GM21619 (cell line): Measurements from ENCODE around the gene OR2A5.
"Not testable (repeated sequence)": the region's sequence is repeated elsewhere in the genome, so short reads cannot be mapped to it uniquely, and the experiment has no call there.

Experiments used
- ATAC-seq: cut with Tn5 transposase; IDR thresholded peaks from one replicate; pipeline ENCODE4 v1.9.1; 2021; ENCODE audit not compliant: unreplicated experiment

The OR2A5 gene

GRCh38 chr7:144048648-144049047, at the start of gene OR2A5:
OR2A5 (plus strand) TSS chr7:144048948; CDS start chr7:144050402, 1,454 bp downstream.
- ATAC-seq, result no peak

DNA sequence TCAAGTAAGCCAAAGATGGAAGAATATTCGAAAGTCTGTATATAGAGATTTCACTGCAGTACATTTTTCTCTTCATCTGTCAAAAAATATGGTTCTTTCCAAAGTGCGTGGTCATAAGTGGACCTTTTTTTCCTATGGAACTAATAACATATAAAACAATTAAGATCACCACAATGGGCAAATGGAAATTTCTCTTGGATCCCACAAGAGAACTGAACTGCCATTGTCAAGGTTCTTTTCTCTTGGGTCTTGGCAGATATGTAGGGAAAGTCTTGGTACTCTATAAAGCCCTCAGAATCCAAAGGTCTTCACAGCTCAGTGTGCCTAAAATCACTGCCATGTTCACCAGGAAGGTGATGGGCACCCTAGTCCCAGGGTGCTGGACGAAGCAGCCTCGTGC, 48.7 kb upstream of the OR2A5 start, which contains the start of gene OR6B1:
OR6B1 (plus strand) TSS at position 301 of the 400 bp plus-strand sequence. CDS start 3,677 bp downstream, outside the sequence.
- ATAC-seq, result no peak

DNA sequence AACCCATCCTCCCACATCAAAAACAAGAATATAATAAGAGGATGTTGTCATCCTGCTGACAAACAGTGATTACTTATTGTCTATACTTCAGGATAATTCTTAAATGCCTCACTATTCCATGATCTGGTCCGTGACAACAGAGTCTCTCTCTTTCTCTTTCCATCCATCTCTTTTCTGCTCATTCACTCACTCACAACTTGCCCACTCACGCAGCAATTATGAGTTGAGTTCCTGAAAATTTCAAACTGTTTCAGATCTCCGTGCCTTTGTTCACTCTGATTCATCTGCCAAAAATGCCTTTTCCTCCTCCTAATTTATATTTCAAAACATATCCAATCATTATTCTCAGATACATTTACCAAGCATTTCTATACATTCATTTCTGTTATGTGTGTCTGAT, 47.2 kb upstream of the OR2A5 start:
- no peak for ATAC-seq

- ATAC-seq, result no peak
These were observed 44.0 kb upstream of the OR2A5 start for GRCh38 chr7:144004703-144005102.

DNA sequence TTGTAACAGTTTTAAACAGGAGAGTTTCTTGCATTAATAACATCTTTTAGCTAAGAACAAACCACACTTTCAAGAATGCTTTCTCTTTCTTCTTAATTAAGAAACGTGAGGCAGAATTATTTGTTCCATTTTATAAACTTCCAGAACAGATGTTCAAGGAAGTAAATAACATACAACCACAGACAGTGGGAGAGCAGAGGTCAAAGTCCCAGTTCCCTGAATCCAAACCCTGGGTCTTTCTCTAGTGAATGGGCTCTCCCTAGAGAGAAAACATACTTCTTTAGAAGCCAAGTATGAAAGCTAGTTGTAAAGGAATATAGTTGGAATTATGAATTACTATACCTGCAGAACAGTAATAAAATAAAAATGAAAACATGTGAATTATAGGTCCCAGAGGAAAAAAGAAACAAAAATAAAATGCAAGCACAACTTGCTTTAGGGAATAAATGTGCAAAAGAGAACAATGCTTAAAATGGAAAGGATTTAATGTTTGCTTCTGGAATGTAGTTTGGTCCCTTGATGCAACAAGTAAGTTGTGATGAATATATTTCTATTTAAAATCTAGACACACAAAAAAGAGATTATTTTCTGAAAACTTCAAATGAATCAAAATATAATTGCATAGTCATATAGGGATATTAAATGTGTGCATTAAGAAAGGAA, 42.6 kb upstream of the OR2A5 start:
- ATAC-seq, result no peak

GRCh38 chr7:144006692-144007042, 42.1 kb upstream of the OR2A5 start:
- ATAC-seq, result no peak

- no peak for ATAC-seq
These were observed 39.4 kb upstream of the OR2A5 start for GRCh38 chr7:144009361-144009760.

DNA sequence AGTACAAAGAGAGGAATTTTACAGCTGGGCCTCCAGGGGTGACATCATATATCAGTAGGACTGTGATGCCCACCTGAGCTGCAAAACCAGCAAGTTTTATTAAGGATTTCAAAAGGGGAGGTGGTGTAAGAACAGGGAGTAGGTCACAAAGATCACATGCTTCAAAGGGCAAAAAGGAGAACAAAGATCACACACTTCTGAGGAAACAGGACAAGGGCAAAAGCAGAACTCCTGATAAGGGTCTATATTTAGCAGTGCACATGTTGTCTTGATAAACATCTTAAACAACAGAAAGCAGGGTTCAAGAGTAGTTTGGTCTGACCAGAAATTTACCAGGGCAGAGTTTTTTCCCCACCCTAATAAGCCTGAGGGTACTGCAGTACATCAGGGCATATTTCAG, 38.7 kb upstream of the OR2A5 start:
- not testable (repeated sequence) for ATAC-seq

GRCh38 chr7:144010821-144011220, 37.9 kb upstream of the OR2A5 start:
- ATAC-seq, result not testable (repeated sequence)

DNA sequence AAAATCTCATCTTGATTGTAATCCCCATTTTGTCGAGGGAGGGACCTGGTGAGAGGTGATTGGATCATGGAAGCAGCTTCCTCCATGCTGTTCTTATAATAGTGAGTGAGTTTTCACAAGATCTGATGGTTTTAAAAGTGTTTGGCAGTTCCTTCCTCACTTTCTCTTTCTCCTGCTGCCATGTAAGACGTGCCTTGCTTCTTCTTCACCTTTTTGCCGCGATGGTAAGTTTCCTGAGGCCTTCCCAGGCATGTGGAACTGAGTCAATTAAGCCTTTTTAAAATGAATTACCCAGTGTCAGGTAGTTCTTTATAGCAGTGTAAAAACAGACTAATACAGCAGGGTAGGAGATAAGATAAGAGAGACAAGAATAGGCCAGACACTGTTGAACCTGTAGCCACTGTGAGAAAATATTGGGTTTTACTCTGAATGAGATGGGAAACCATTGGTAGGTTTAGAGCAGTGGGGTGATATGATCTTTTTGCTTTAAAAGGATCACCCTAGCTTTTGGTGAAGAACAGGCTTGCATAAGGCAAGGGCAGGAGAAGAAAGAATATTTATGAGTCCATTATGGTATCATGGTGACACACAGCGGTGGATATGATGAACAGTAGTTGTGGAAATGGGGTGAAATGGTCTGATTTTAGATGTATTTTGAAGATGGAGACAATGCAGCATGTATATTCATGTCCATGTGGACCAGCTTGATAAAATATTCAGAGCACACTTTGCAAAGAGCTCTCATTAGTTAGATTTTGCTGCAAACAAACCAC, 37.1 kb upstream of the OR2A5 start:
- ATAC-seq, result no peak

DNA sequence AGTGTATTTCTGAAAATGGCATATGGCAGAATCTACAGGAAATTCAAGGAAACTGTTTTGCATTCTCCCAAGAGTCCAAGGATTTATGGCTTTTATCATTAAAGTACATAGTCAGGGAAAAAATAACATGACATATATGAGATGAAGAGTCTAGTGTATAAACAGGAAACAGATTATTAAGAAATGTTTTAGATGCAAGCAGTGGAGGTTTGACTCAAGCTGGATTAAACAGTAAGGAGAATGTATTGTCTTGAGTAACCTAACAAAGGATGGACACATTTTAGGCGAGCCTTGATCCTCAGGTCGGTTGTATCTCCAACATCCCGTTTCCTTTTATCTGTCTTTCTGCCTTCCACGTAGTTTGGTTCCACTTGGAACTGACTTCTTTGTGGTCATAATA, 30.7 kb upstream of the OR2A5 start:
- ATAC-seq, result no peak

GRCh38 chr7:144019457-144019856, 29.3 kb upstream of the OR2A5 start:
- no peak for ATAC-seq

- no peak for ATAC-seq
These were observed 28.4 kb upstream of the OR2A5 start for GRCh38 chr7:144020340-144020739.

DNA sequence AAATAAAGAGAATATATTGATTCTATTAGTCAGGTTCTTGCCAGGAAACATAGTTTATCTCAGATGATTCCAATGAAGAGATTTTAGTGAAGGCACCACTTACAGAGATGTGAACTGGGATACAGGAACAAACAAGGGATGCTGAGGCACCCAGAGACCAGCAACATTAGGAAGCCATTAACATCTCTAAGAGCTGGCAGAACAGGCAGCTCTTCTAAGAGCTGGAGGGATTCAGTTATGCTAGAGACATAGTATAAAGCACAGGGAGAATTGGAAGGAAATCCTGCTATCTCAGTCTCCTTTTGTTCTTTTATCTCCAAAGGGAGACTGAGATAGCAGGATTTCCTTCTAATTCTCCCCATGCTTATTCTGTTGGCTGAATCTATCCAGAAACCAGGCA, 26.6 kb upstream of the OR2A5 start:
- no peak for ATAC-seq

DNA sequence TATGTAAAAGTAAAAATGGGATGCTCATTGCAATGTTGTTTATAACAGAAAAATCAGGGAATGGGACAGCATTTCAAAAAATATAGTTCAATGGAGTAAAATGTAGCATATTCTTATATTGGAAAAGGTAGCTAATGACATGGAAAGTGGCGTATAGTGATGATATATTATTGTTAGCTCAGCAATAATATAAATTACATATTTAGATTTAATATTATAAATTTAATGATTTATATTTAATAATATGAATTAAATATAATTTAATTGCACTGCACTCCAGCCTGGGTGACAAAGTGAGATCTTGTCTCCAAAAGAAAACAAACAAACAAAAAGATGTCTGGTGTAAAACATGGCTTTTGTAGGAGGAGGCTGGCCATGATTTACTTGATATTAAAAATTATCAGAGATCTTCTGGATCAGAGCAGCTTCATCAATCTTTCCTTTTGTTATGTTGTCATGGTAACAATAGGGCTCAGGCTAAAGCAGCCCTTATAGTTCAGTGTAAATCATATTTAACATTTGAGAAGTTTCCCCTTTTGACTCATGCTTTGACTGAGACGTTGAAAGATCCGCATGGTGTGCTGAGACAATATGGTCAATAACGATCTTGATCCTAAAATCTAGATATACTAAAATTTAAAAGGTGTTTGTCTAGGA, 25.4 kb upstream of the OR2A5 start:
- ATAC-seq, result no peak

DNA sequence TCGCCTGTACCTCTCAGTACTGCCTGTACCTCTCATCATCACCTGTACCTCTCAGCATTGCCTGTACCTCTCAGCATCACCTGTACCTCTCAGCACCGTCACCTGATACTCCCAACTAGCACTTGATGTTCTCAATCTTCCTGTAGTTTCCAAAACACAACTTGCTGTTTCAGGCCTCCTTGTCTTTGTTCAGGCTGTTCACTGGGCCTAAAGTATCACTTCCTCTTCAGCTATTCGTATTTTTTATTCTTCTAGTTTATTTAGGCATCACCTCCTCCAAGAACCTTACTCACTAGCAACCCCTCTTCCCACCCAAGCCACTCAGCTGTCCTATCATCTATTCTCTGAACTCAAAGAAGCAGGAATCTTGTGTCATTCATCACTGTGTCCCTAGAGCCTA, 24.5 kb upstream of the OR2A5 start:
- ATAC-seq, result no peak

- ATAC-seq, result no peak
These were observed 22.4 kb upstream of the OR2A5 start for GRCh38 chr7:144026203-144026883.

GRCh38 chr7:144027070-144027469, 21.7 kb upstream of the OR2A5 start:
- no peak for ATAC-seq

DNA sequence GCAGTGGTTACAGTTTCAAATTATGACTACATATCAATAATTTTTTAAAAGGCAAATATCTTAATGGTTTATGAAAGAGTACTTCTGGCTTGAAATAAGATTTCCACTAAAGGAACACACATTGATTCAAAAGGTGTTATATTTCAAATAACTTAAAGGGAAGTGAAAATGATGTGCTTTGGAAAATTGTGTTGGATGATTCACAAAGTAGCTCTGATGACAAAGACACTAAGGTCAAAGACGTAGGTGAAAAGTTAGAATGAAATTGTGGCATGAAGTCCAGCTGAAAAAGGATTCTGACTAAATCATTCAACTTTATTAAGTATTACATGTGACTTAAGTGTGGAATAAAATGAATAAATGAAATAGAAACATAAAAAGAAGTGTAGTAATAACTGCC, 20.8 kb upstream of the OR2A5 start:
- ATAC-seq, result no peak

DNA sequence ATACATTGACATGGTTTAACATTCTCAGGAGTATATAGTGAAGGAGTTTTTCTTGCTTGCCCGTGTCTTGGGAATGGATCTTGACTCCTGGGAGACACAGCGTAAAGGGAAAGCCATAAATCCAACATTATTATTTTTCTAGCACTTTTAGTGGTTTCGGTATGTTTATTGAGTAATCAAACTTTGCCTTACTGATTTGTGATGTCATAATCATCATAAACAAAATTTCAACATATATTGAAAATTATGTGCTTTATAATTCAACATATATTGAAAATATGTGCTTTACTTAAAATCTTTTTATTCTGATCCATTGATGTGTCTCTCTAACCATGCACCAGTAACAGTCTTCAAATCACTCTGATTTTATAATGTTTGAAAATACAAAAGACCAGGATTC, 20.2 kb upstream of the OR2A5 start:
- no peak for ATAC-seq

GRCh38 chr7:144032516-144032915, 16.2 kb upstream of the OR2A5 start:
- no peak for ATAC-seq
